Thyroid gland (tissue), 4 donors: Measurements from ENCODE around the gene NAPB.

ENCODE experiments used
- POLR2A ChIP-seq, 2 donors: fragments of 450-650 bp; IDR thresholded peaks; one replicate each; pipeline ENCODE4 v1.6.1; 2017; ENCODE audit warnings: antibody characterized with exemption in 2 of 2, mild to moderate bottlenecking in 2 of 2, moderate library complexity in 1 of 2
- TF ChIP-seq, protein P1 (sequence below), 6 experiments: fragments of 200-600 bp in 3 of 6; fragments of 450-650 bp in 3 of 6; sonication (generic) in 3 of 6; IDR thresholded peaks; one replicate each; pipeline ENCODE4 v1.5.1; 2016 to 2019; ENCODE audit warnings: antibody characterized with exemption in 6 of 6, mild to moderate bottlenecking in 2 of 6, inconsistent platforms in 1 of 6, moderate library complexity in 1 of 6

DNA sequence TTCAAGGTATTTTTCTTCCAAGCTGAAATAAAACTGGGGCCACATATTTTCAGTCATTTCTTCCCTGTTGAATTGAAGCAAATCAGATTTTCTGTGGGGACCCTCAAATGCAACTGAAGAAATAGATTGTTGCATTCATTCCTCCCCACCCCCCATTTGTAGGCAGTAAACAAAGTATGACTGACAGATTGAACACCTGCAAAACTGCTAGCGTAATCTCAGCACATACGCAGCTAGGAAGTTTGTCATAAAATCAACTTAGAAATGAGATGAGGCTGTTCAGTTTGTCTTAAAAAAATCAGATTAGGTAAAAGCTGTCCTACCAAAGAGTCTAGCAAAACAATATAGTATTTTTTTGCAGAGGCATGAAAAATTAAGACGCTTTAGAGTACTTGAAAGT lies 50.4 kb downstream of the NAPB start:
- TF ChIP-seq, protein P1, sequence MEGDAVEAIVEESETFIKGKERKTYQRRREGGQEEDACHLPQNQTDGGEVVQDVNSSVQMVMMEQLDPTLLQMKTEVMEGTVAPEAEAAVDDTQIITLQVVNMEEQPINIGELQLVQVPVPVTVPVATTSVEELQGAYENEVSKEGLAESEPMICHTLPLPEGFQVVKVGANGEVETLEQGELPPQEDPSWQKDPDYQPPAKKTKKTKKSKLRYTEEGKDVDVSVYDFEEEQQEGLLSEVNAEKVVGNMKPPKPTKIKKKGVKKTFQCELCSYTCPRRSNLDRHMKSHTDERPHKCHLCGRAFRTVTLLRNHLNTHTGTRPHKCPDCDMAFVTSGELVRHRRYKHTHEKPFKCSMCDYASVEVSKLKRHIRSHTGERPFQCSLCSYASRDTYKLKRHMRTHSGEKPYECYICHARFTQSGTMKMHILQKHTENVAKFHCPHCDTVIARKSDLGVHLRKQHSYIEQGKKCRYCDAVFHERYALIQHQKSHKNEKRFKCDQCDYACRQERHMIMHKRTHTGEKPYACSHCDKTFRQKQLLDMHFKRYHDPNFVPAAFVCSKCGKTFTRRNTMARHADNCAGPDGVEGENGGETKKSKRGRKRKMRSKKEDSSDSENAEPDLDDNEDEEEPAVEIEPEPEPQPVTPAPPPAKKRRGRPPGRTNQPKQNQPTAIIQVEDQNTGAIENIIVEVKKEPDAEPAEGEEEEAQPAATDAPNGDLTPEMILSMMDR (IDR thresholded peaks at IDR 0.05) = no peak
- TF ChIP-seq POLR2A (IDR thresholded peaks at IDR 0.05) = no peak
